Fibroblast of skin of abdomen (primary cell): Measurements from ENCODE around the gene OVAAL. TPM values are rescaled to one million over a fixed set of nuclear protein-coding genes. Genes with fewer than 3 reads are reported as not detected.

Experiments used
- DNase-seq: peaks from one replicate; pipeline ENCODE4 v3.0.0-alpha.2; 2013
- polyA plus RNA-seq, 2 experiments: library from polyadenylated mRNA; unstranded; fragments of 120-200 nt; gene quantifications; one replicate each; pipeline ENCODE4 v1.2.1, GENCODE V29; 2013; ENCODE audit not compliant: insufficient read length in 2 of 2

Gene OVAAL
- not detected for polyA plus RNA-seq (2013, experiment 1 of 2; ENCODE audit: insufficient read length)
- not detected for polyA plus RNA-seq (2013, experiment 2 of 2; ENCODE audit: insufficient read length)

- DNase-seq, result no peak
Measured at GRCh38 chr1:180558664-180559063, at the start of gene OVAAL. Gene OVAAL, plus strand, starts transcription at chr1:180558964.

DNA sequence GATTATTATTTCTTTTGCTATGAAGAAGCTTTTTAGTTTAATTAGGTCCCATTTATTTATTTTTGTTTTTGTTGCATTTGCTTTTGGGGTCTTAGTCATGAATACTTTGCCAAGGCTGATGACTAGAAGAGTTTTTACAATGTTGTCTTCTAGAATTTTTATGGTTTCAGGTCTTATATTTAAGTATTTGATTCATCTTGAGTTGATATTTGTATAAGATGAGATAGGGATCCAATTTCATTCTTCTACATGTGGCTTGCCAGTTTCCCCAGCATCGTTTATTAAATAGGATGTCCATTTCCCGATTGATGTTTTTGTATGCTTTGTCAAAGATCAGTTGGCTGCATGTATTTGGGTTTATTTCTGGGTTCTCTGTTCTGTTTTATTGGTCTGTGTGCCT is 47.9 kb upstream of the OVAAL start:
- no peak for DNase-seq

GRCh38 chr1:180513531-180513930 is 45.2 kb upstream of the OVAAL start:
- DNase-seq, result no peak

- DNase-seq, result no peak
Measured at GRCh38 chr1:180515364-180515763, 43.4 kb upstream of the OVAAL start.

GRCh38 chr1:180515857-180516388 is 42.8 kb upstream of the OVAAL start:
- DNase-seq, result peak; percentile 80

DNA sequence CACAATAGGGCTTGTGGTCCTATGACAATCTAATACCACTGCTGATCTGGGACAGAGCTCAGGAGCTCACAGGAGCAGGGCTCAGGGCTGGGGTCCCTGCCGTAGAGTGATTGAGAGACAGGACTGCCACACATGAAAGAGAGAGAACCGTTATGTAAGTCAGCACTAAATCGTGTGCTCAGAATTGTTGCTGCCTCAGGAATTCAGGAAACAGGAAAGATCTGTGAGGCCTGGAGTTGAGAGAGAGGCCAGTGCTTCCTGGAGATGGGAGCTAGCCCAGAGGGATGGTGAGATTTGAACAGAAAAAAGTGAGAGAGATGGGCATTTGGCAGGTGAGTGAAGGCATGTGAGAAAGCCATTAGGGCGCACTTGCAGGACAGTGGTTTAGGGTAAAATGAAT is 38.9 kb upstream of the OVAAL start:
- no peak for DNase-seq

DNA sequence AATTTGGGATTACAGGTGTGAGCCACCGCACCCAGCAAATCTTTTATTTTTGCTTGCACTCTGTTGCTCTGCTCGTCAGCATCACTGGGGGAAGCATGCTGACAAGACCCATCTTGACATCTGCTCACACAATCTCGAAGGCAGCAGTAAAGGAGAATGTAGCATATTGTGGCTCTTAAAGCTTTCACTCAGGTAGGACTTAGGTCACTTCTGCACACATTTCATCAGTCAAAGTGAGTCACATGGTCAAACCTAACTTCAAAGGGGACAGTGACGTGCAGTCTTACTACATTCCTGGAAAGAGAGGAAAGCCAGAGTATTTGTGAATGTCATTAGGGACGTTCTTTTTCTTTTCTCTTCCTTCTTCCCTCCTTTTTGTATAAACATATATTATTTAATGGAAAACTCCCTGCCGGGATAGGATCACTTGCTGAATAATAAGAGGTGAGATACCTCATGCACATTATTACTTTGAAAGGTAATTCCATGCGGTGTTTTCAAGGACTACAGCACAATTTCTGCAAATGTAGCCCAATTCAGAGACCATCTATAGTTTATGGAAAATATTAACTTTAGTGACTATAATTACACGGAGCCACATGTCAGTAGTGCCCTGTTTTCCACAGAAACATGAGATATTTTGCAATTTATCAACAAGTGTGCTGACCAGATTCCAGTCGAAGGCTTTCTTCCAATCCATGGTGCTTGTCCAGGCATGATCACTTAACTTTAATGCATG is 37.1 kb upstream of the OVAAL start:
- DNase-seq, result peak; percentile 52

- no peak for DNase-seq
Measured at GRCh38 chr1:180522213-180522515, 36.6 kb upstream of the OVAAL start.

DNA sequence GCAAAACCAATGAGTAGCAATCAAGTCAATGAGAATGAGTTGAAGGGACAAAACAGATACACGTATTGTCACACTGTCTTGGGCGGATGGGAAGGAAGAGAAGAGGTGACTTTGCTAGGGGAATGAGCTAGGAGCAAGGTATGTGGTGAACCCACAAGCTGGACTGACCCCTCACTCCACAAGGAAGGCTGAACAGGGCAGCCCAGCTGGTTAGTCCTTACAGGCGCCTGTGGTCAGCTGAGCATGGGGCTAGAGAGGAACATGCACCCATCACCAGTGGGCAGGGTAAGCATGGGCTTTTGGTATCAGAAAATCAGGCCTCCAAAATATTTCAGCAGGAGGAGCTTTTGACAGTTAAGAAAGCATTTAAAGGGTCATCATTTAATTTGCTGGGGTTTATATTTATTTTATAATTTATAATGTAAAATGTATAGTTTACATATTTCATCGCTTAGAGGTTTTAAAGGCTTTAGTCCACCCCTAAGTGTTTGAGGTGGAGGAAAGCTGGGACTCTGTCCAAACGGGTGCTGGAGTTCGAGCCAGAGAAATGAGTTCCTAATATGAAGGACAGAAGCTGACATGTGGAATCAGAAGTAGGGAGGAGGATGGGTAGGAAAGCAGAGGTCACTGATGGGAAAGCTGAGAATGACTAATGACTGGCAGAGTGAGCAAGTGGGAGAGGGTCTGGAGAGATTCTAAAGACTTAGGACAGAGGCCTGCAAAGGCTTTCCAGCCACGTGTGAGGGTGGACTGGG is 34.4 kb upstream of the OVAAL start:
- no peak for DNase-seq

GRCh38 chr1:180524915-180525714 is 33.6 kb upstream of the OVAAL start:
- DNase-seq, result no peak

DNA sequence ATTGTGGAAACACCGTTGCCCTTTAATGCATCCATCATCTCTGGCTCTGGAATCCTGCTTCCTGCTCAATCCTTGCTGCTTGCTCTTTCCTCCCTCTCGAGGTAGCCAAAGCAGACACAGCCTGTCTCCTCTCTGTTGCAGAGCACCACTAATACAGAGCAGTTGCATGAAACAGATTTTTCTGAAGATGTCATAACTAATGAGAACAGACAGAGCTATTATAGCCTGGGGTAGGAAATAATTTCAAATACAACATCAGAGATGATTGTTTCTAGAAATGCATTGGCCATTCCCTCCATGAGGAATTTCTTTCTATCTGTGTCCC is 33.1 kb upstream of the OVAAL start:
- DNase-seq, result no peak

DNA sequence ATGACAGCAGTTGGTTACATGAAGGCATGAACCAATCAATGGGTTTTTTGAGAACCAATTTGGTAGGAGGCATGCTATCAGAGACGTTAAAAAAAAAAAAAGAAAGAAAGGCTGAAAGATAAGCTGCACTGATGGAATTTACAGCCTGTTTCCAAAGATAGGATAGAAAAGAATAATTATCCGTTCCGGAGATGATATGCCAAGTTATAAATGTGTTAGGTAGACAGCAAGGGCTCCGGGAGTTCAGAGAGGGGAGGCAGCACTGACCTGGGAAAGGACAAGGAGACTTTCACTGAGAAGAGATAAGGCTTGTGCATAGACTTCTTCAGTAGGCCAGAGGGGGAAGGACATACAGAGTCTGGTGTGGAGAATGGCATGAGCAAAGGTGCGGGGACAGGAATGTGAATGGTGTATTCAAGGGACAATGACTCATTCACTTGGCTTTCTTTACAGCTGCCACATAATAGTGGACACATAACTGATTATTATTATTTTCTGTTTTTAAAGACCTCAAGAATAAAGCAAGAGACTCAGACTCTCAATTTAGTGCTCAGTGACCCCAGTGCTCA is 31.6 kb upstream of the OVAAL start:
- DNase-seq, result peak; percentile 30

- no peak for DNase-seq
Measured at GRCh38 chr1:180528868-180529470, 29.8 kb upstream of the OVAAL start.

- DNase-seq, result peak; percentile 68
Measured at GRCh38 chr1:180530501-180530900, 28.3 kb upstream of the OVAAL start.

GRCh38 chr1:180532854-180533253 is 25.9 kb upstream of the OVAAL start:
- no peak for DNase-seq

DNA sequence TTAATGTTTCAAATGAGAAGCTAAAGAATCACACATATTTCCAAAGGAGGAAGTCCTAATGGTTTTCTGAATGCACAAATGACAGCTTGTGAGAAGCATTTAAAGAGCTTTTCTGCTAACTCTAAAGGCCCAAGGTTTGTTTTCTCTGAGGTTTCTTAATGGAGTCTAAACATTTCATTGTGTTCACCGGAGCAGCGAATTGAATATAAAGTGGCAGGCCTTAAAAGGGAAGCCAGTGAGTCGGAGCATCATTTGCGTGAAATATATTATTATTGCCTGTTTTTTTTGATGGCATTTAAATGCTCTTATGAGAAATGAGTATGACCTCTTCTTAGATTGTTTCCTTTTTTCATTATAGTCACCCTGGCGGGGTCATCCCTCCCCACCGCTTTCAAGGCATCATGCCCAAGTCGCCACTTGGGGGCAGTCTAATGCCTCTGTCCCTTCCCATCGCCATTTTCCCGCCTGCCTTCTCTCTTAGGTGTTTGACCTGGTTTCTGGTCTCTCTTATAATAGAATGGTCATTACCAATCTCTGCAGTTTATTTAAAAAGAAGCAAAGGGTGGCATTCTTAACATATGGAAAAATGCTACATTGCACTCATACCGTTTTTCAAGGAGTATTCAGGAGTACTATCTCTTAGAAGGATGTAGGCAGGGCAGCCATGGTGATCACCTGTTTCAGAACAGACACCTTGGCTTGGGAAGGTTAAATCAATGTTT is 25.3 kb upstream of the OVAAL start:
- peak; percentile 43 for DNase-seq

DNA sequence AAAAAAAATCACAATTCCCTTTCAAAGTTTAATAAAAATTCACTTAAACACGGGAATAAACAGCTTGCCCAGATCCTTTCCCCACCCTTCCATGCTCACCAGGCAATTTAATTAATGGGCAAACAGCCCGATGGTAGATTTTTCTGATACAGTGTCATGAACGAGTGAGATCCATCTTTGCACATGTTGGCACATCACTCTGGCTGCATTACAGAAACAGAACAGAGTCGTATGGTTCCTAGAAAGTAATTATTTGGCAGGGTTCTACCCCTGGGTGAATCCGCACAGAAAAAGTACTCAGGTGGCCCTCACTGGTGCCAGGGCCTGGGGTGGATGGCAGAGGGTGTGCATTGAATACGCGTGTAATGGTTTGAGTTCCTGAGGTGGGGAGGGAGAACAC is 24.6 kb upstream of the OVAAL start:
- no peak for DNase-seq

DNA sequence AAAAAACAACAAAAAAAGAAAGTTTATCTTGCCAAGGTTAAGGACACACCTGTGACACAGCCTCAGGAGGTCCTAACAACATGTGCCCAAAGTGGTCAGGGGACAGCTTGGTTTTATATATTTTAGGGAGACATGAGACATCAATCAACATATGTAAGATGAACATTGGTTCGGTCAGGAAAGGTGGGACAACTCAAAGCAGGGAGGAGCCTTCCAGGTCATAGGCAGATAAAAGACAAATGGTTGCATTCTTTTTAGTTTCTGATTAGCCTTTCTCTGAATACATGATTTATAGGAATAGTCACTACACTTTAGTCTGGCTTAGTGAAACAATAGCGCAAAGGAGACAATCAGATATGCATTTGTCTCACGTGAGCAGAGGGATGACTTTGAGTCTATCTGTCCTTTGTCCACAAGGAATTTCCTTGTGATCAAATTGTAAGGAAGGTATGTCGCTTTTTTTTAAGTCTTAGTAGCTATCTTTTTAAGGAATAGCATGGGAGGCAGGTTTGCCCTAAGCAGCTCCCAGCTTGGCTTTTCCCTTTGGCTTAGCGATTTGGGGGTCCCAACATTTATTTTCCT is 23.3 kb upstream of the OVAAL start:
- no peak for DNase-seq

- no peak for DNase-seq
Measured at GRCh38 chr1:180536821-180537372, 21.9 kb upstream of the OVAAL start.

GRCh38 chr1:180539136-180539535 is 19.6 kb upstream of the OVAAL start:
- no peak for DNase-seq
